Ishikawa (cell line): ENCODE results near the gene EXOC4.

Experiments
- CEBPB ChIP-seq: IDR thresholded peaks from 2 replicates; pipeline ENCODE4 v1.6.1; 2012
- CREB1 ChIP-seq: IDR thresholded peaks from 2 replicates; pipeline ENCODE4 v1.6.1; 2012; ENCODE audit warnings: low read depth
- EGR1 ChIP-seq: IDR thresholded peaks from 2 replicates; pipeline ENCODE4 v1.6.1; 2012
- EP300 ChIP-seq: IDR thresholded peaks from 2 replicates; pipeline ENCODE4 v1.6.1; 2012; ENCODE audit warnings: borderline replicate concordance
- FOXM1 ChIP-seq: IDR thresholded peaks from 2 replicates; pipeline ENCODE4 v1.6.1; 2012; ENCODE audit warnings: low read depth, borderline replicate concordance
- NFIC ChIP-seq: IDR thresholded peaks from 2 replicates; pipeline ENCODE4 v1.6.1; 2012
- RAD21 ChIP-seq: IDR thresholded peaks from 2 replicates; pipeline ENCODE4 v1.6.1; 2012; ENCODE audit warnings: low read depth
- REST ChIP-seq: IDR thresholded peaks from 2 replicates; pipeline ENCODE4 v1.6.1; 2012; ENCODE audit warnings: low read depth, mild to moderate bottlenecking
- TAF1 ChIP-seq: IDR thresholded peaks from 2 replicates; pipeline ENCODE4 v1.6.1; 2012; ENCODE audit warnings: low read depth, mild to moderate bottlenecking
- TCF12 ChIP-seq: IDR thresholded peaks from 2 replicates; pipeline ENCODE4 v1.6.1; 2012; ENCODE audit warnings: low read depth
- TEAD4 ChIP-seq: IDR thresholded peaks from 2 replicates; pipeline ENCODE4 v1.6.1; 2012
- YY1 ChIP-seq: IDR thresholded peaks from 2 replicates; pipeline ENCODE4 v1.6.1; 2012; ENCODE audit warnings: low read depth
- ZBTB7A ChIP-seq: IDR thresholded peaks from 2 replicates; pipeline ENCODE4 v1.6.1; 2012; ENCODE audit warnings: low read depth
- TF ChIP-seq, protein P1 (sequence below): IDR thresholded peaks from 2 replicates; pipeline ENCODE4 v1.6.1; 2012
- TF ChIP-seq, protein P2 (sequence below): IDR thresholded peaks from 2 replicates; pipeline ENCODE4 v1.6.1; 2012

The EXOC4 gene

GRCh38 chr7:133776266-133776665 lies 523.4 kb downstream of the EXOC4 start:
- no peak for TF ChIP-seq TEAD4
- TF ChIP-seq EP300: no peak
- TF ChIP-seq TAF1: no peak
- TF ChIP-seq RAD21: no peak
- TF ChIP-seq TCF12: no peak
- TF ChIP-seq, protein P1, sequence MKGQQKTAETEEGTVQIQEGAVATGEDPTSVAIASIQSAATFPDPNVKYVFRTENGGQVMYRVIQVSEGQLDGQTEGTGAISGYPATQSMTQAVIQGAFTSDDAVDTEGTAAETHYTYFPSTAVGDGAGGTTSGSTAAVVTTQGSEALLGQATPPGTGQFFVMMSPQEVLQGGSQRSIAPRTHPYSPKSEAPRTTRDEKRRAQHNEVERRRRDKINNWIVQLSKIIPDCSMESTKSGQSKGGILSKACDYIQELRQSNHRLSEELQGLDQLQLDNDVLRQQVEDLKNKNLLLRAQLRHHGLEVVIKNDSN: no peak
- no peak for TF ChIP-seq FOXM1
- no peak for TF ChIP-seq CEBPB
- TF ChIP-seq NFIC: no peak
- no peak for TF ChIP-seq CREB1
- no peak for TF ChIP-seq REST
- TF ChIP-seq, protein P2, sequence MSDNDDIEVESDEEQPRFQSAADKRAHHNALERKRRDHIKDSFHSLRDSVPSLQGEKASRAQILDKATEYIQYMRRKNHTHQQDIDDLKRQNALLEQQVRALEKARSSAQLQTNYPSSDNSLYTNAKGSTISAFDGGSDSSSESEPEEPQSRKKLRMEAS: no peak
- TF ChIP-seq ZBTB7A: no peak
- TF ChIP-seq EGR1: no peak
- TF ChIP-seq YY1: no peak

GRCh38 chr7:133777701-133778100 lies 524.8 kb downstream of the EXOC4 start:
- TF ChIP-seq REST (no peak), RAD21 (no peak), NFIC (no peak), CREB1 (no peak), ZBTB7A (no peak), TCF12 (no peak), TEAD4 (no peak), FOXM1 (no peak), YY1 (no peak), EP300 (no peak), EGR1 (no peak), CEBPB (no peak), TAF1 (no peak)
- TF ChIP-seq, protein P2: no peak
- TF ChIP-seq, protein P1: no peak

- TF ChIP-seq CEBPB: no peak
These were observed 525.6 kb downstream of the EXOC4 start for GRCh38 chr7:133778472-133778871.

DNA sequence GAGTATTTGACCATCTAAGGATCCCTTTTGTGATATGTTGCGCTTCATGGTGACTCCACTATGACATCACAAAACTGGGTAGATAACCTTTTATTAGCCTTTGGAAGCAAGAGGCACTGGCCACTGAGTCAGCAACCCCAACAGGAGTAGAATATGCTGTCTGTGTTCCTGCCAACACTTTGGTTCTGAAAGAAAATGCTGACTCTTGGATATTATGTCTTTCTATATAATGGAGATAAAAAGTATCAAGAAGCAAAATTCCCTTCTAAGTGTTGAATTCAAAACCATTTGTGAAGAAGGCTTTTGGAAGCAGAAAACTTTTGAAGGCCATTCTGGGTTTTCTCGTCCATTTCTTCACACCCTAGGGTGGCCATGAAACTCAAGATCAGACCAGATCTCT lies 528.0 kb downstream of the EXOC4 start:
- TF ChIP-seq TAF1 (no peak), EP300 (no peak), REST (no peak), FOXM1 (no peak), TCF12 (no peak), CEBPB (no peak), CREB1 (no peak), ZBTB7A (no peak), TEAD4 (no peak), EGR1 (no peak), YY1 (no peak), NFIC (no peak), RAD21 (no peak)
- TF ChIP-seq, protein P2: no peak
- TF ChIP-seq, protein P1: no peak
